Neural progenitor cell (in vitro differentiated cells): ENCODE measurements around the gene SERINC5.

Experiments
- CTCF ChIP-seq: fragments of 200-600 bp; sonication (generic); IDR thresholded peaks from 2 replicates; pipeline ENCODE4 v1.5.1; 2017; ENCODE audit warnings: antibody characterized with exemption, mild to moderate bottlenecking
- EZH2 ChIP-seq: fragments of 200-600 bp; sonication (generic); IDR thresholded peaks from 2 replicates; pipeline ENCODE4 v1.6.1; 2017; ENCODE audit warnings: antibody characterized with exemption, mild to moderate bottlenecking, moderate library complexity
- EZH2phosphoT487 ChIP-seq: fragments of 200-600 bp; sonication (generic); IDR thresholded peaks from 2 replicates; pipeline ENCODE4 v1.6.1; 2017; ENCODE audit warnings: antibody characterized with exemption

GRCh38 chr5:80217667-80218066 is 38.2 kb downstream of the SERINC5 start:
- no peak for TF ChIP-seq EZH2
- TF ChIP-seq CTCF = no peak
- no peak for TF ChIP-seq EZH2phosphoT487
